H9 (cell line): ENCODE measurements around the gene PIP5KL1. TPM values are rescaled to one million over a fixed set of nuclear protein-coding genes. Genes with fewer than 3 reads are reported as not detected.

Source experiments
- DNase-seq: peaks from one replicate; pipeline ENCODE4 v3.0.0-alpha.2; 2017
- H2AFZ ChIP-seq: one replicate; pipeline ENCODE4 v1.6.1; 2013; ENCODE audit warnings: mild to moderate bottlenecking, low read length, control low read depth, moderate library complexity
- H2AK5ac ChIP-seq: 2 replicates; pipeline ENCODE4 v1.6.1; 2013; ENCODE audit warnings: low read length, control low read depth, mixed read lengths; ENCODE audit not compliant: insufficient read length
- H2BK120ac ChIP-seq: one replicate; pipeline ENCODE4 v1.6.1; 2013; ENCODE audit warnings: low read depth, mild to moderate bottlenecking, low read length, control low read depth, inconsistent platforms; ENCODE audit not compliant: poor library complexity, severe bottlenecking
- H2BK12ac ChIP-seq: 2 replicates; pipeline ENCODE4 v1.6.1; 2013; ENCODE audit warnings: low read length, control low read depth, mixed read lengths, low read depth; ENCODE audit not compliant: insufficient read length
- H2BK15ac ChIP-seq: 2 replicates; pipeline ENCODE4 v1.6.1; 2013; ENCODE audit warnings: low read depth, low read length, control low read depth
- H2BK20ac ChIP-seq: one replicate; pipeline ENCODE4 v1.6.1; 2013; ENCODE audit warnings: low read depth, mild to moderate bottlenecking, low read length, control low read depth, inconsistent platforms; ENCODE audit not compliant: poor library complexity, severe bottlenecking
- H2BK5ac ChIP-seq: 2 replicates; pipeline ENCODE4 v1.6.1; 2013; ENCODE audit warnings: low read length, control low read depth, mixed read lengths; ENCODE audit not compliant: insufficient read length
- H3K14ac ChIP-seq: 2 replicates; pipeline ENCODE4 v1.6.1; 2013; ENCODE audit warnings: low read length, control low read depth; ENCODE audit not compliant: insufficient read depth
- H3K18ac ChIP-seq: 2 replicates; pipeline ENCODE4 v1.6.1; 2013; ENCODE audit warnings: low read depth, mild to moderate bottlenecking, mixed read lengths, low read length, control low read depth; ENCODE audit not compliant: insufficient read length
- H3K23ac ChIP-seq: 2 replicates; pipeline ENCODE4 v1.6.1; 2013; ENCODE audit warnings: low read length, control low read depth, mixed read lengths, low read depth; ENCODE audit not compliant: insufficient read length
- H3K23me2 ChIP-seq: 2 replicates; pipeline ENCODE4 v1.6.1; 2013; ENCODE audit warnings: low read depth, mild to moderate bottlenecking, mixed read lengths, low read length, control low read depth; ENCODE audit not compliant: insufficient read length, poor library complexity, severe bottlenecking
- H3K27ac ChIP-seq: 2 replicates; pipeline ENCODE4 v1.5.1; 2013; ENCODE audit warnings: low read length, control low read depth, mixed read lengths, low read depth; ENCODE audit not compliant: insufficient read length
- H3K27me3 ChIP-seq: 2 replicates; pipeline ENCODE4 v1.6.1; 2013; ENCODE audit warnings: low read length, control low read depth, inconsistent platforms; ENCODE audit not compliant: insufficient read depth
- H3K4ac ChIP-seq: 2 replicates; pipeline ENCODE4 v1.6.1; 2013; ENCODE audit warnings: low read depth, mild to moderate bottlenecking, control low read depth, inconsistent platforms, low read length, moderate library complexity
- H3K4me1 ChIP-seq: 2 replicates; pipeline ENCODE4 v1.6.1; 2013; ENCODE audit warnings: low read length, control low read depth, inconsistent platforms; ENCODE audit not compliant: insufficient read depth
- H3K4me2 ChIP-seq: 2 replicates; pipeline ENCODE4 v1.6.1; 2013; ENCODE audit warnings: low read length, control low read depth, mixed read lengths; ENCODE audit not compliant: insufficient read length, insufficient read depth
- H3K56ac ChIP-seq: 2 replicates; pipeline ENCODE4 v1.6.1; 2013; ENCODE audit warnings: low read depth, mild to moderate bottlenecking, mixed read lengths, low read length, control low read depth; ENCODE audit not compliant: insufficient read length
- H3K79me1 ChIP-seq: 2 replicates; pipeline ENCODE4 v1.6.1; 2013; ENCODE audit warnings: low read depth, mild to moderate bottlenecking, moderate library complexity, low read length, control low read depth, inconsistent platforms; ENCODE audit not compliant: insufficient read depth, poor library complexity, severe bottlenecking
- H3K79me2 ChIP-seq: 2 replicates; pipeline ENCODE4 v1.6.1; 2013; ENCODE audit warnings: low read length, control low read depth, inconsistent platforms; ENCODE audit not compliant: insufficient read depth
- H3K9ac ChIP-seq: 2 replicates; pipeline ENCODE4 v1.6.1; 2013; ENCODE audit warnings: low read length, control low read depth, mixed read lengths; ENCODE audit not compliant: insufficient read length; ENCODE audit errors: extremely low read depth
- H3K9me3 ChIP-seq: one replicate; pipeline ENCODE4 v1.6.1; 2013; ENCODE audit warnings: low read depth, low read length, inconsistent platforms; ENCODE audit not compliant: control insufficient read depth
- H3T11ph ChIP-seq: one replicate; pipeline ENCODE4 v1.6.1; 2013; ENCODE audit warnings: mild to moderate bottlenecking, low read length, control low read depth, inconsistent platforms
- H4K20me1 ChIP-seq: one replicate; pipeline ENCODE4 v1.6.1; 2013; ENCODE audit not compliant: control insufficient read depth, insufficient read length, insufficient read depth
- H4K5ac ChIP-seq: 2 replicates; pipeline ENCODE4 v1.6.1; 2013; ENCODE audit warnings: low read depth, mild to moderate bottlenecking, mixed read lengths, low read length, control low read depth; ENCODE audit not compliant: insufficient read length
- H4K8ac ChIP-seq: replicated peaks from 2 replicates; pipeline ENCODE4 v1.6.1; 2013; ENCODE audit warnings: low read length, control low read depth, mixed read lengths, low read depth; ENCODE audit not compliant: insufficient read length
- H4K91ac ChIP-seq: 2 replicates; pipeline ENCODE4 v1.6.1; 2013; ENCODE audit warnings: low read depth, mild to moderate bottlenecking, moderate library complexity, mixed read lengths, low read length, control low read depth; ENCODE audit not compliant: insufficient read length
- H3K27ac Mint-ChIP-seq, 3 experiments: 2 replicates in 2 of 3; 3 replicates in 1 of 3; pipeline ENCODE4 v1.8.0; 2020 to 2021; ENCODE audit warnings: mixed read lengths in 3 of 3, mild to moderate bottlenecking in 1 of 3, moderate library complexity in 1 of 3
- H3K27me3 Mint-ChIP-seq: 2 replicates; pipeline ENCODE4 v1.8.0; 2021; ENCODE audit warnings: low read depth, mild to moderate bottlenecking, moderate library complexity, mixed read lengths
- H3K36me3 Mint-ChIP-seq, 3 experiments: 2 replicates in 2 of 3; 3 replicates in 1 of 3; pipeline ENCODE4 v1.8.0; 2020 to 2021; ENCODE audit warnings: low read depth in 3 of 3, mixed read lengths in 3 of 3; ENCODE audit not compliant: insufficient read depth in 1 of 3
- H3K4me1 Mint-ChIP-seq, 2 experiments: 2 replicates each; pipeline ENCODE4 v1.8.0; 2020; ENCODE audit warnings: mixed read lengths in 2 of 2
- H3K4me3 Mint-ChIP-seq, 2 experiments: 2 replicates in 1 of 2; 3 replicates in 1 of 2; pipeline ENCODE4 v1.8.0; 2020 to 2021; ENCODE audit warnings: mild to moderate bottlenecking in 2 of 2, mixed read lengths in 2 of 2, moderate library complexity in 1 of 2
- H3K9me3 Mint-ChIP-seq, 2 experiments: 2 replicates in 1 of 2; 3 replicates in 1 of 2; pipeline ENCODE4 v1.8.0; 2020; ENCODE audit warnings: mild to moderate bottlenecking in 2 of 2, mixed read lengths in 2 of 2, moderate library complexity in 1 of 2
- WGBS: extraction: QIAGEN DNeasy Blood & Tissue Kit; methylation state at CpG from one replicate; pipeline ENCODE4 v1.1.7; 2013; ENCODE audit warnings: missing lambda C conversion rate, low lambda C conversion rate, mixed read lengths; ENCODE audit not compliant: insufficient read length; ENCODE audit errors: extremely low coverage; 5-methylcytosine and 5-hydroxymethylcytosine counted together
- total RNA-seq: library from RNA; stranded (reverse); gene quantifications from 2 replicates; pipeline ENCODE4 v1.2.1, GENCODE V29; 2021
- TF ChIP-seq, protein P1 (sequence below): fragments of 200-600 bp; sonication (generic); conservative IDR thresholded peaks from 3 replicates; pipeline ENCODE4 v1.8.0; 2021; ENCODE audit warnings: antibody characterized with exemption, mild to moderate bottlenecking

The PIP5KL1 gene
- total RNA-seq, 1 experiment from 2014 or later, result 11.6 TPM

DNA sequence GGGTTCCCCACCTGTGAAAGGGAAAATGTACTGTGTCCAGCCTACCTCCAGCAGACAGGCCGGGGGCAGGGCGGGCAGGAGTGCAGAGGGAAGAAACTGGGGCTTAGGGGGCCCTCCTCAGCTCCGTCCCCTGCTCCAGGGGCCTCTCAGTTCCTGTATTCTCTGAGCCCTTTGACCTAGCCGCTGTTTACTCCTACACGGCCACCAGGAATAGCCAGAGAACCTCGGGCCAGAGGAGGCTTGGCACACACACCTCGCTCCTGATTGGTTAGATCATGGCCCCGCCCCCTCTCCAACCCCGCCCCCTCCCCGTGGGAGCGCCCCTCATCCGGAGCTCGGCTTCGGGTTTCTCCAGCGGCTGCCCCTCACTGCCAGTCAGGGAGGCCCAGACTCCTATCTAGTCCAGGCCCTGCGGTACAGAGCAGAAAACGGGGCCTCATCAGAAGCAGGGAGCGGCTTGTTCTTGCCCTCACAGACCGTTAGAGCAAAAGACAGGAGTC is 33.3 kb downstream of the PIP5KL1 start:
- Histone ChIP-seq H3K9me3 (no peaks in the 10 kb centered on the region), H3K79me2 (no peaks in the 10 kb centered on the region), H2BK12ac (no peak overlapping the region), H3K18ac (no peak overlapping the region), H3K4me1 (peaks cover 3% of the 10 kb centered on the region; the same call in 1 of the 2 replicates), H4K91ac (no peak overlapping the region), H3K4me2 (no peak overlapping the region), H4K5ac (no peak overlapping the region), H2BK5ac (no peak overlapping the region), H3K4ac (no peak overlapping the region), H3K23me2 (peaks cover 4% of the 10 kb centered on the region), H3K14ac (no peak overlapping the region; the same call in 1 of the 2 replicates), H3T11ph (no peak overlapping the region), H2BK120ac (no peak overlapping the region), H3K27ac (no peak overlapping the region), H3K23ac (no peak overlapping the region), H3K56ac (no peak overlapping the region), H2AFZ (no peak overlapping the region), H4K20me1 (no peaks in the 10 kb centered on the region), H3K79me1 (no peaks in the 10 kb centered on the region), H2BK15ac (no peak overlapping the region), H3K27me3 (no peaks in the 10 kb centered on the region), H2AK5ac (no peak overlapping the region), H2BK20ac (no peak overlapping the region), H4K8ac (no peak overlapping the region), H3K9ac (no peak overlapping the region)
- TF ChIP-seq, protein P1, sequence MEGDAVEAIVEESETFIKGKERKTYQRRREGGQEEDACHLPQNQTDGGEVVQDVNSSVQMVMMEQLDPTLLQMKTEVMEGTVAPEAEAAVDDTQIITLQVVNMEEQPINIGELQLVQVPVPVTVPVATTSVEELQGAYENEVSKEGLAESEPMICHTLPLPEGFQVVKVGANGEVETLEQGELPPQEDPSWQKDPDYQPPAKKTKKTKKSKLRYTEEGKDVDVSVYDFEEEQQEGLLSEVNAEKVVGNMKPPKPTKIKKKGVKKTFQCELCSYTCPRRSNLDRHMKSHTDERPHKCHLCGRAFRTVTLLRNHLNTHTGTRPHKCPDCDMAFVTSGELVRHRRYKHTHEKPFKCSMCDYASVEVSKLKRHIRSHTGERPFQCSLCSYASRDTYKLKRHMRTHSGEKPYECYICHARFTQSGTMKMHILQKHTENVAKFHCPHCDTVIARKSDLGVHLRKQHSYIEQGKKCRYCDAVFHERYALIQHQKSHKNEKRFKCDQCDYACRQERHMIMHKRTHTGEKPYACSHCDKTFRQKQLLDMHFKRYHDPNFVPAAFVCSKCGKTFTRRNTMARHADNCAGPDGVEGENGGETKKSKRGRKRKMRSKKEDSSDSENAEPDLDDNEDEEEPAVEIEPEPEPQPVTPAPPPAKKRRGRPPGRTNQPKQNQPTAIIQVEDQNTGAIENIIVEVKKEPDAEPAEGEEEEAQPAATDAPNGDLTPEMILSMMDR, result no peak
- no CpG with 5 or more reads among the region's 19 CpGs for WGBS
- peak; percentile 96 for DNase-seq
- Mint-ChIP-seq H3K9me3 (peaks cover 9% of the 10 kb centered on the region in 2 experiments; a peak in 3 of 5 replicates), H3K4me1 (peaks cover 10 to 27% of the 10 kb centered on the region in 2 experiments), H3K27me3 (no peaks in the 10 kb centered on the region), H3K36me3 (peaks cover 38 to 46% (median 42%) of the 10 kb centered on the region in 3 experiments), H3K4me3 (peak overlapping the region; percentile 24 to 63; a peak in 2 of 5 replicates), H3K27ac (peak overlapping the region in 2 of 3 experiments; percentile 55 to 90; a peak in 2 of 7 replicates)
